ENCODE results near the gene RIN3. TPM values are rescaled to one million over a fixed set of nuclear protein-coding genes. Genes with fewer than 3 reads are reported as not detected.

RIN3 gene
- total RNA-seq, 1 donor from 2014 or later = 28.0 TPM

DNA sequence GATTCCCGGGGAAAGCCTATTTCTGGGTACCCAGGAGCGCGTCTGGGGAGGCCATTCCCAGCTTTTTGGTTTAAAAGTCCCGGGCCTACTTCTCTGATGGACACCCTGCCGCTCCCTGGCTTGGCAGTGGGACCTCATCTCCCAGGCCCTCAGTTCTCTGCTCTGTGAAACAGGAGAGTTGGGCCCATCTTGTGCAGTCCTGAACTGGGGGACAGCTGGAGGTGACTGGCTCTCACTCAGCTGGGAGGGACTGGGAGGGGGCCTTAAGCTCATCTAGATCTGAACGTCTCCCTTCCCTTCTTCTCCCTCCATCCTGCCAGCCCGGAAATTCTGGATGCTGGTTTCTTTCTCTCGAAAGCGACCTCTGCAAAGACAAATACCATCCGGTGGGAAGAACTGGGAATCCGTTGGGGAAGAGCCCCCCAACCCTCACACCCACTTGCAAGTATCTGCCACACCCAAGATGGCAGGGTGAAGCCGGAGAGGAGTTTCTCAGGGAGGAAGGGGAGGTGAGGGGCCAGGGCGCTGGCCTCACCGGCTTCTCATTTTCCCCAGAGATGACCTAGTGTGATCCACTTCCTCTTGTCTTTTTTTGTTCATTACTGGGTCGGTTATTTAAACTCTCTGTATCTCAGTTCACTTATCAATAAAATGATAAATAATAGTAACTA, 1.4 kb downstream of the RIN3 start:
- no peaks in the 10 kb centered on the region for H3K27me3 ChIP-seq (ENCODE audit: insufficient read depth, low read length)
- H3K4me3 ChIP-seq (ENCODE audit: insufficient read depth, low read depth, low read length) = peak overlapping the region; percentile 75
- peak overlapping the region; percentile 92 for H3K9ac ChIP-seq (ENCODE audit: low read length)
- no peak for FAIRE-seq
- peaks cover 19% of the 10 kb centered on the region for H3K4me1 ChIP-seq (ENCODE audit: insufficient read depth, low read length)
- Mint-ChIP-seq H3K9me3 (ENCODE audit: unreplicated experiment) (no peaks in the 10 kb centered on the region), H3K27me3 (ENCODE audit: low read depth, unreplicated experiment) (no peaks in the 10 kb centered on the region), H3K36me3 (ENCODE audit: low read depth, unreplicated experiment) (no peaks in the 10 kb centered on the region), H3K4me3 (ENCODE audit: unreplicated experiment) (peak overlapping the region; percentile 81), H3K27ac (ENCODE audit: unreplicated experiment) (no peak overlapping the region), H3K4me1 (ENCODE audit: low read depth, unreplicated experiment) (peaks cover 18% of the 10 kb centered on the region)
- H3K9me3 ChIP-seq (ENCODE audit: insufficient read depth, low read depth, low read length) = no peaks in the 10 kb centered on the region
- no peaks in the 10 kb centered on the region for H3K36me3 ChIP-seq (ENCODE audit: insufficient read depth, low read length)
- H2AFZ ChIP-seq (ENCODE audit: low read depth, low read length) = peak overlapping the region; percentile 89
- H4K20me1 ChIP-seq (ENCODE audit: insufficient read depth, low read length) = peaks cover 39% of the 10 kb centered on the region
- peaks cover 65% of the 10 kb centered on the region for H3K79me2 ChIP-seq (ENCODE audit: insufficient read depth, low read length)
- TF ChIP-seq EZH2 (IDR thresholded peaks at IDR 0.05; ENCODE audit: insufficient read depth, low read length) = no peak
- TF ChIP-seq, protein P1, sequence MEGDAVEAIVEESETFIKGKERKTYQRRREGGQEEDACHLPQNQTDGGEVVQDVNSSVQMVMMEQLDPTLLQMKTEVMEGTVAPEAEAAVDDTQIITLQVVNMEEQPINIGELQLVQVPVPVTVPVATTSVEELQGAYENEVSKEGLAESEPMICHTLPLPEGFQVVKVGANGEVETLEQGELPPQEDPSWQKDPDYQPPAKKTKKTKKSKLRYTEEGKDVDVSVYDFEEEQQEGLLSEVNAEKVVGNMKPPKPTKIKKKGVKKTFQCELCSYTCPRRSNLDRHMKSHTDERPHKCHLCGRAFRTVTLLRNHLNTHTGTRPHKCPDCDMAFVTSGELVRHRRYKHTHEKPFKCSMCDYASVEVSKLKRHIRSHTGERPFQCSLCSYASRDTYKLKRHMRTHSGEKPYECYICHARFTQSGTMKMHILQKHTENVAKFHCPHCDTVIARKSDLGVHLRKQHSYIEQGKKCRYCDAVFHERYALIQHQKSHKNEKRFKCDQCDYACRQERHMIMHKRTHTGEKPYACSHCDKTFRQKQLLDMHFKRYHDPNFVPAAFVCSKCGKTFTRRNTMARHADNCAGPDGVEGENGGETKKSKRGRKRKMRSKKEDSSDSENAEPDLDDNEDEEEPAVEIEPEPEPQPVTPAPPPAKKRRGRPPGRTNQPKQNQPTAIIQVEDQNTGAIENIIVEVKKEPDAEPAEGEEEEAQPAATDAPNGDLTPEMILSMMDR (IDR thresholded peaks at IDR 0.05; ENCODE audit: insufficient read depth, low read depth, low read length) = no peak
- peak overlapping the region; percentile 96 for H3K4me2 ChIP-seq (ENCODE audit: low read length)
- DNase-seq (ENCODE audit: low read depth) = no peak
- no peak overlapping the region for H3K27ac ChIP-seq (ENCODE audit: low read depth, low read length)

DNA sequence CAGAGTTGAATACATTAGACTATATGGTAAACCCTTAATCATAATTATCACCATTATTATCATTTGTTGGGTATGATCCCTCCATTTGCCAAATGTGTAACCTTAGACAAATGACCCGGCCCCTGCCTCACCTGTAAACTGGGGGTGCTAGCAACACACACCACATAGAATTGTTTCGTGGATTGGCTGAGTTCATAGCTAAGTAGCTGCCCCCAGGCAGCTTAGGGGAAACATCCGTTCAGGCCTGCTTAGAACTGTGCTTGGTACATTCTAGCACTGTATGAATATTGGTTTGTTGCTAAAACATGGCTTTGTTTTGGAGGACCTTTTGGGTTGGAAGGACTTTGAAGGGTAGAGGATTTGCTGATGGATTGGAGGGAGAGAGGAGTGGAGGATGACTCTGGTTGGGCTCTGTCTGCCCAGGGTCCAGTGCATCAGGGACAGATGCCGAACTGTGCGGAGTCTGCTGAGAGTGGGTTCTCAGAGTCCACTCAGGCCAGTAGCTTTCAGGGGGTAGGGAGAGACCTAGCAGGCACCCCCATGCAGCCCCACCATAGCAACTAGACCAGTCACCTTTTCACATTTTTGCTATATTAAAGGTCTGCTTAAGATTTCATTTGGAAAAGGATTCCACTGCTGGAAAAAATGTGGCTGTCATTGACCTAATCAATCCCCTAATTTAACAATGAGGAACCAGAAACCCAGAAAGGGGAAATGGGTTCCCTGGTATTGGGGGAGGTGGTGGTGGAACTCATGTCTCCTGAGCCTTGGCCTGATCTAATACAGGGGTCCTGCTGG, 2.2 kb downstream of the RIN3 start:
- H3K27ac Mint-ChIP-seq (ENCODE audit: unreplicated experiment) = peak overlapping the region; percentile 37
- H3K79me2 ChIP-seq (ENCODE audit: insufficient read depth, low read length) = peaks cover 69% of the 10 kb centered on the region

More for the DNA sequence above, 2.2 kb downstream of the RIN3 start:
- FAIRE-seq (no peak), DNase-seq (ENCODE audit: low read depth) (no peak)
- Histone ChIP-seq H3K27me3 (ENCODE audit: insufficient read depth, low read length) (no peaks in the 10 kb centered on the region), H3K36me3 (ENCODE audit: insufficient read depth, low read length) (no peaks in the 10 kb centered on the region), H3K4me1 (ENCODE audit: insufficient read depth, low read length) (peaks cover 18% of the 10 kb centered on the region), H3K9me3 (ENCODE audit: insufficient read depth, low read depth, low read length) (no peaks in the 10 kb centered on the region), H2AFZ (ENCODE audit: low read depth, low read length) (no peak overlapping the region), H4K20me1 (ENCODE audit: insufficient read depth, low read length) (peaks cover 46% of the 10 kb centered on the region), H3K4me2 (ENCODE audit: low read length) (peak overlapping the region; percentile 96), H3K4me3 (ENCODE audit: insufficient read depth, low read depth, low read length) (no peak overlapping the region), H3K9ac (ENCODE audit: low read length) (no peak overlapping the region), H3K27ac (ENCODE audit: low read depth, low read length) (no peak overlapping the region)
- Mint-ChIP-seq H3K9me3 (ENCODE audit: unreplicated experiment) (no peaks in the 10 kb centered on the region), H3K4me1 (ENCODE audit: low read depth, unreplicated experiment) (peaks cover 17% of the 10 kb centered on the region), H3K36me3 (ENCODE audit: low read depth, unreplicated experiment) (peaks cover under 1% of the 10 kb centered on the region), H3K27me3 (ENCODE audit: low read depth, unreplicated experiment) (no peaks in the 10 kb centered on the region), H3K4me3 (ENCODE audit: unreplicated experiment) (peak overlapping the region; percentile 81)
- TF ChIP-seq, protein P1 (IDR thresholded peaks at IDR 0.05; ENCODE audit: insufficient read depth, low read depth, low read length) = no peak
- no peak for TF ChIP-seq EZH2 (IDR thresholded peaks at IDR 0.05; ENCODE audit: insufficient read depth, low read length)

All from astrocyte (in vitro differentiated cells and primary cell).